Measurements from ENCODE around the gene MEF2D.
A peak's percentile ranks its signal among the peaks of the same experiment; 100 is the strongest.

Gene MEF2D

DNA sequence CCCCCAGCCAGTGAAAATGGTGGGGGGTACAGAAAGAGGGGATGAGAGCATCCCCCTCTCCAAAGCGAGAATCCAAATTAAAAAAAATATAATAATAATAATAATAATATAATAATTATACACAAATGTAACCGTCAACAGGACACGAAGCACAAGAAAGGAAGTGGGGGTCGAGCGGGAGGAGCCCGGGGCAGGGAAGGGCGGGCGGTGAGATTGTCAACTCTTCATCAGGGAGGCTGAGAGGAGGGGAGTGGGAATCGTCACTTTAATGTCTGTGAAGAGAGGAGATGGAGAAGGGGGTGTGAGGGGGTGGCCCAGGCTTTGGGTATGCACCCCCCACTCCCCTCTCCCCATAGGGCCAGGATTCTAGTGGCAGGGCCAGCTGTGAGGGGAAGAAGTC is 33.2 kb downstream of the MEF2D start:
- H3K9me3 ChIP-seq (replicated peaks in 1 of 2; ENCODE audit: control insufficient read depth in 2 of 2, insufficient read depth in 1 of 2, low read depth in 1 of 2, low read length in 2 of 2): no peaks in the 10 kb centered on the region
- no peak overlapping the region for H3K18ac ChIP-seq (ENCODE audit: low read length)
- no peak overlapping the region for H2BK15ac ChIP-seq (ENCODE audit: low read length)
- H2BK5ac ChIP-seq (ENCODE audit: low read length): no peak overlapping the region
- peaks cover 0 to 6% of the 10 kb centered on the region in 2 donors for H3K4me1 ChIP-seq (ENCODE audit: control insufficient read depth in 2 of 2, insufficient read depth in 1 of 2, low read depth in 1 of 2, low read length in 2 of 2)
- no peak overlapping the region for H3K14ac ChIP-seq (ENCODE audit: low read length)
- H2BK120ac ChIP-seq (ENCODE audit: low read depth, low read length): no peak overlapping the region
- no peak for DNase-seq (ENCODE audit: low spot score)
- H4K8ac ChIP-seq (ENCODE audit: low read depth, low read length): no peak overlapping the region
- H3K4me3 ChIP-seq (ENCODE audit: low read length in 2 of 2): no peak overlapping the region
- H3K4ac ChIP-seq (ENCODE audit: low read length): no peak overlapping the region
- H2AFZ ChIP-seq (ENCODE audit: low read length): no peak overlapping the region
- H3K27me3 ChIP-seq (ENCODE audit: control insufficient read depth in 3 of 3, insufficient read depth in 3 of 3, low read depth in 1 of 3, low read length in 3 of 3): no peaks in the 10 kb centered on the region
- no peak overlapping the region for H3K4me2 ChIP-seq (ENCODE audit: insufficient read depth, low read length, poor library complexity, severe bottlenecking)
- H2BK12ac ChIP-seq (ENCODE audit: low read length): no peak overlapping the region
- no peak overlapping the region for H2AK5ac ChIP-seq (ENCODE audit: low read depth, low read length)
- no peak overlapping the region for H4K91ac ChIP-seq (ENCODE audit: low read depth, low read length, poor library complexity)
- peaks cover 2% of the 10 kb centered on the region for H3K79me1 ChIP-seq (ENCODE audit: low read depth, low read length)
- peaks cover 11 to 26% of the 10 kb centered on the region in 2 donors for H3K36me3 ChIP-seq (replicated peaks in 1 of 2; ENCODE audit: control insufficient read depth in 2 of 2, insufficient read depth in 2 of 2, low read length in 2 of 2)
- WGBS, 2 donors (ENCODE audit: extremely low coverage in 2 of 2, insufficient read length in 2 of 2, insufficient replicate concordance in 1 of 2): no CpG with 5 or more reads among the region's 9 CpGs
- H3K23ac ChIP-seq (ENCODE audit: low read depth, low read length, poor library complexity): peak overlapping the region; percentile 6
- no peak overlapping the region for H3K9ac ChIP-seq (ENCODE audit: low read depth, low read length, poor library complexity)
- H3K27ac ChIP-seq (replicated peaks; ENCODE audit: low read length): no peak overlapping the region

DNA sequence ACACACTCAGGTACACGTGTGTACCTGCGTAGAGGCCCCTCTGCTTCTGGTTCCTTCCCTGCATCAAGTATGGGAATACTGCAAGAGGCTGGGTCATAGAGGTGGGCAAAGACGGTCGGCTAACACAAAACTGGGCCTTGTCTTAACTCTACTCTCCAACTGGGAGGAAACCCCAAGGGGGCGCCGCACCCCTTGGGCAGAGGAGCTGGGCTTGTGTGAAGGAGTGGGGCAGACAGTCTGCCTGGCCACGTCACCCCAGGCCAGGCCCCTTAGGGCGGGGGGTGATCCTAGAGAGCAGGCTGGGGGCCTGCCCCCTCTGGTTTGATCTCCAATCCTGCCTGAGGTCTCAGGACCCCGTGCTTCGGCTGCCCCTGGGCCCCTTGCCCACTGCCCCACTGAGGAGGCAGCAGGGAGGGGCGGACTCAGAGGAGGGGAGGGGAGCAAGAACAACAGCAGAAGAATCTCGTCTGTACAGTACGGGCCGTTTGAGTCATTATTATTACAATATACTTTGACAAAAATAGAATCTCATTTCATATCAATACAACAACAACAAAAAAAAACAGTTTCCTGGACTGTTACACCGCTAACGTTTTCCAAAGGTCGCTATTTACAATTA is 34.7 kb downstream of the MEF2D start:
- Histone ChIP-seq H3K4me1 (ENCODE audit: control insufficient read depth in 2 of 2, insufficient read depth in 1 of 2, low read depth in 1 of 2, low read length in 2 of 2) (peaks cover 0 to 6% of the 10 kb centered on the region in 2 donors), H3K9ac (ENCODE audit: low read depth, low read length, poor library complexity) (no peak overlapping the region), H3K79me1 (ENCODE audit: low read depth, low read length) (peaks cover 2% of the 10 kb centered on the region), H3K14ac (ENCODE audit: low read length) (peak overlapping the region; percentile 38), H2BK12ac (ENCODE audit: low read length) (no peak overlapping the region), H3K4ac (ENCODE audit: low read length) (no peak overlapping the region), H3K36me3 (replicated peaks in 1 of 2; ENCODE audit: control insufficient read depth in 2 of 2, insufficient read depth in 2 of 2, low read length in 2 of 2) (peaks cover 6 to 18% of the 10 kb centered on the region in 2 donors), H3K18ac (ENCODE audit: low read length) (peak overlapping the region; percentile 46), H3K27me3 (ENCODE audit: control insufficient read depth in 3 of 3, insufficient read depth in 3 of 3, low read depth in 1 of 3, low read length in 3 of 3) (no peaks in the 10 kb centered on the region), H2BK120ac (ENCODE audit: low read depth, low read length) (no peak overlapping the region), H2BK15ac (ENCODE audit: low read length) (no peak overlapping the region), H3K23ac (ENCODE audit: low read depth, low read length, poor library complexity) (peak overlapping the region; percentile 85), H2AK5ac (ENCODE audit: low read depth, low read length) (no peak overlapping the region), H2AFZ (ENCODE audit: low read length) (no peak overlapping the region), H3K27ac (replicated peaks; ENCODE audit: low read length) (no peak overlapping the region), H3K4me2 (ENCODE audit: insufficient read depth, low read length, poor library complexity, severe bottlenecking) (no peak overlapping the region), H4K91ac (ENCODE audit: low read depth, low read length, poor library complexity) (no peak overlapping the region), H3K4me3 (ENCODE audit: low read length in 2 of 2) (no peak overlapping the region), H3K9me3 (replicated peaks in 1 of 2; ENCODE audit: control insufficient read depth in 2 of 2, insufficient read depth in 1 of 2, low read depth in 1 of 2, low read length in 2 of 2) (no peaks in the 10 kb centered on the region), H2BK5ac (ENCODE audit: low read length) (no peak overlapping the region), H4K8ac (ENCODE audit: low read depth, low read length) (peak overlapping the region; percentile 65)
- no CpG with 5 or more reads among the region's 17 CpGs for WGBS, 2 donors (ENCODE audit: extremely low coverage in 2 of 2, insufficient read length in 2 of 2, insufficient replicate concordance in 1 of 2)
- DNase-seq (ENCODE audit: low spot score): no peak

DNA sequence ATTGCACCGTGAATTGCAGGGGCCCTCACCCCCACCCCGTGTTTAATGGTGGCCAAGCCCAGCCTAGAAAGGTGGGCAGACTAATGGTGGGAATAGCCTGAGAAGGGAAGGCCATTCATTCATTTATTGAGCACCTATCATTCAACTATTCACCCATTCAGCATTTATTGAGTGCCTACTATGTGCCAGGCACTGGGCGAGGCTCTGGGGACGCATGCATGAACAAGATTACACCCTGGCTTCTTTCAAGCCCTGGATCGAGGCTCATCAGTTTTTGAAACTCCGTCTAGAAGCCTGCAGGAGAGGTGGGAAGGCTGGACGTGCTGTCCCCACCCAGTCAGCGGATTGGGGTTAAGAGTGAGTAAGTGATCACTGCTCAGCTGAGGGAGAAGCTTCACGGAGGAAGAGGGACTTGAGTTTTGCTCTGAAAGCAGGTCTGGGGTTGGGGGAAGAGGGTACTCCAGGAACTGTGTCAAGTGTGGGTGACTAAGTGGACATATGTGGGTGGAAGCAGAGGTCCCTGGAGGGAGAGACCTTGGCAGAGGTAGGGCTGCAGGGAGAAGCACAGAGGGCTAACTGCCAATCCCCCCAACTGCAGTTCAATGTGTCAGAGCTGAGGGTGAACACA is 35.6 kb downstream of the MEF2D start:
- Histone ChIP-seq H2BK15ac (ENCODE audit: low read length) (no peak overlapping the region), H4K91ac (ENCODE audit: low read depth, low read length, poor library complexity) (no peak overlapping the region), H3K14ac (ENCODE audit: low read length) (no peak overlapping the region), H2AK5ac (ENCODE audit: low read depth, low read length) (no peak overlapping the region), H3K27ac (replicated peaks; ENCODE audit: low read length) (no peak overlapping the region), H2BK5ac (ENCODE audit: low read length) (no peak overlapping the region), H3K23ac (ENCODE audit: low read depth, low read length, poor library complexity) (no peak overlapping the region), H3K9me3 (replicated peaks in 1 of 2; ENCODE audit: control insufficient read depth in 2 of 2, insufficient read depth in 1 of 2, low read depth in 1 of 2, low read length in 2 of 2) (no peaks in the 10 kb centered on the region), H3K4ac (ENCODE audit: low read length) (no peak overlapping the region), H3K36me3 (replicated peaks in 1 of 2; ENCODE audit: control insufficient read depth in 2 of 2, insufficient read depth in 2 of 2, low read length in 2 of 2) (peaks cover 6 to 18% of the 10 kb centered on the region in 2 donors), H3K4me2 (ENCODE audit: insufficient read depth, low read length, poor library complexity, severe bottlenecking) (no peak overlapping the region), H2BK120ac (ENCODE audit: low read depth, low read length) (no peak overlapping the region), H3K79me1 (ENCODE audit: low read depth, low read length) (peaks cover 2% of the 10 kb centered on the region), H3K4me1 (ENCODE audit: control insufficient read depth in 2 of 2, insufficient read depth in 1 of 2, low read depth in 1 of 2, low read length in 2 of 2) (peaks cover 0 to 6% of the 10 kb centered on the region in 2 donors), H4K8ac (ENCODE audit: low read depth, low read length) (no peak overlapping the region), H3K18ac (ENCODE audit: low read length) (peak overlapping the region; percentile 60), H3K4me3 (ENCODE audit: low read length in 2 of 2) (no peak overlapping the region), H2BK12ac (ENCODE audit: low read length) (no peak overlapping the region), H3K27me3 (ENCODE audit: control insufficient read depth in 3 of 3, insufficient read depth in 3 of 3, low read depth in 1 of 3, low read length in 3 of 3) (no peaks in the 10 kb centered on the region), H2AFZ (ENCODE audit: low read length) (no peak overlapping the region), H3K9ac (ENCODE audit: low read depth, low read length, poor library complexity) (no peak overlapping the region)
- DNase-seq (ENCODE audit: low spot score): no peak
- no CpG with 5 or more reads among the region's 9 CpGs for WGBS, 2 donors (ENCODE audit: extremely low coverage in 2 of 2, insufficient read length in 2 of 2, insufficient replicate concordance in 1 of 2)

DNA sequence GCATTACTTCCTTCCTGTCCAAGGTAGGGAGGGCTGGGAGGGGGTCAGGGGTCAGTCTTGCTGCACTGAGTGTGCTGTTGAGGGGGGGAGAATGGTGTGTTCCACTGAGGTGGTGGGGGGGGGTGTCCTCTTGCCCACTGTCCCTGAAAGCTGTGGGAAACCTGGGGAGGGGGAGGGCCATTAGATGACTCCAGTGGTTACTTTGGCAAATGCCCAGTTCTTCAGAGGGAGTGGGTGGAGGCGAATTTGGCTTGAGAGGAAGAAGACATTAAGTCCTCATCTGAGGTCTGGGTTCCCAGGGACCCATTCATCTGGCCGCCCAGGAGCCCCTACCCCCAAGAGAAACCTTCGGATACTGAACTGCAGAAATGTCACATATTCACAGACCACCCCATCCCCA is 36.2 kb downstream of the MEF2D start:
- Histone ChIP-seq H3K4me3 (ENCODE audit: low read length in 2 of 2) (no peak overlapping the region), H3K18ac (ENCODE audit: low read length) (no peak overlapping the region)
- WGBS, 2 donors (ENCODE audit: extremely low coverage in 2 of 2, insufficient read length in 2 of 2, insufficient replicate concordance in 1 of 2): no CpG with 5 or more reads among the region's 3 CpGs

More for the DNA sequence above, 36.2 kb downstream of the MEF2D start:
- H4K91ac ChIP-seq (ENCODE audit: low read depth, low read length, poor library complexity): no peak overlapping the region
- H2BK5ac ChIP-seq (ENCODE audit: low read length): peak overlapping the region; percentile 61
- no peaks in the 10 kb centered on the region for H3K9me3 ChIP-seq (replicated peaks in 1 of 2; ENCODE audit: control insufficient read depth in 2 of 2, insufficient read depth in 1 of 2, low read depth in 1 of 2, low read length in 2 of 2)
- DNase-seq (ENCODE audit: low spot score): no peak
- no peak overlapping the region for H2AK5ac ChIP-seq (ENCODE audit: low read depth, low read length)
- H3K4ac ChIP-seq (ENCODE audit: low read length): no peak overlapping the region
- no peak overlapping the region for H2BK15ac ChIP-seq (ENCODE audit: low read length)
- no peak overlapping the region for H3K14ac ChIP-seq (ENCODE audit: low read length)
- H3K4me2 ChIP-seq (ENCODE audit: insufficient read depth, low read length, poor library complexity, severe bottlenecking): no peak overlapping the region
- H2AFZ ChIP-seq (ENCODE audit: low read length): no peak overlapping the region
- no peak overlapping the region for H3K23ac ChIP-seq (ENCODE audit: low read depth, low read length, poor library complexity)
- H3K27me3 ChIP-seq (ENCODE audit: control insufficient read depth in 3 of 3, insufficient read depth in 3 of 3, low read depth in 1 of 3, low read length in 3 of 3): no peaks in the 10 kb centered on the region
- peaks cover 0 to 6% of the 10 kb centered on the region in 2 donors for H3K4me1 ChIP-seq (ENCODE audit: control insufficient read depth in 2 of 2, insufficient read depth in 1 of 2, low read depth in 1 of 2, low read length in 2 of 2)
- no peak overlapping the region for H2BK120ac ChIP-seq (ENCODE audit: low read depth, low read length)
- peaks cover 6 to 15% of the 10 kb centered on the region in 2 donors for H3K36me3 ChIP-seq (replicated peaks in 1 of 2; ENCODE audit: control insufficient read depth in 2 of 2, insufficient read depth in 2 of 2, low read length in 2 of 2)
- no peak overlapping the region for H3K9ac ChIP-seq (ENCODE audit: low read depth, low read length, poor library complexity)
- H2BK12ac ChIP-seq (ENCODE audit: low read length): no peak overlapping the region
- peaks cover 2% of the 10 kb centered on the region for H3K79me1 ChIP-seq (ENCODE audit: low read depth, low read length)
- no peak overlapping the region for H4K8ac ChIP-seq (ENCODE audit: low read depth, low read length)
- no peak overlapping the region for H3K27ac ChIP-seq (replicated peaks; ENCODE audit: low read length)

Measured in neuronal stem cell (in vitro differentiated cells).